Lung (tissue), 16 donors: Measurements from ENCODE around the gene ZFP91. TPM values are rescaled to one million over a fixed set of nuclear protein-coding genes. Genes with fewer than 3 reads are reported as not detected.

ENCODE experiments used
- ATAC-seq: fragments of 200-7000 bp; cut with Tn5 transposase; one replicate; pipeline ENCODE4 v1.9.1; 2020; ENCODE audit warnings: moderate number of reproducible peaks; ENCODE audit not compliant: insufficient read depth, low FRiP score
- DNase-seq, 3 donors: peaks; one replicate each; pipeline ENCODE4 v3.0.0-alpha.2; 2013 to 2017
- H3K27ac ChIP-seq, 2 donors: one replicate each; pipeline ENCODE4 v1.5.1; 2013; ENCODE audit warnings: mild to moderate bottlenecking in 2 of 2, moderate library complexity in 2 of 2, control low read depth in 1 of 2, inconsistent platforms in 1 of 2, low read depth in 1 of 2, low read length in 1 of 2
- H3K27me3 ChIP-seq, 3 donors: one replicate each; pipeline ENCODE4 v1.5.1; 2013; ENCODE audit warnings: low read length in 2 of 3; ENCODE audit not compliant: control insufficient read depth in 3 of 3, insufficient read depth in 3 of 3
- H3K36me3 ChIP-seq, 4 donors: one replicate each; pipeline ENCODE4 v1.5.1; 2013; ENCODE audit warnings: low read length in 4 of 4, mild to moderate bottlenecking in 1 of 4, moderate library complexity in 1 of 4; ENCODE audit not compliant: control insufficient read depth in 4 of 4, insufficient read depth in 4 of 4
- H3K4me1 ChIP-seq, 5 donors: one replicate each; pipeline ENCODE4 v1.5.1; 2013; ENCODE audit warnings: low read length in 5 of 5, mild to moderate bottlenecking in 2 of 5, moderate library complexity in 1 of 5; ENCODE audit not compliant: control insufficient read depth in 5 of 5, insufficient read depth in 5 of 5
- H3K4me3 ChIP-seq: one replicate; pipeline ENCODE4 v1.5.1; 2013; ENCODE audit warnings: mild to moderate bottlenecking, control low read depth, moderate library complexity
- H3K9ac ChIP-seq, 2 donors: one replicate each; pipeline ENCODE4 v1.5.1; 2013; ENCODE audit warnings: low read length in 2 of 2, control low read depth in 1 of 2; ENCODE audit not compliant: insufficient read depth in 1 of 2
- H3K9me3 ChIP-seq, 4 donors: one replicate each; pipeline ENCODE4 v1.5.1; 2013; ENCODE audit warnings: low read length in 3 of 4, mild to moderate bottlenecking in 1 of 4, moderate library complexity in 1 of 4; ENCODE audit not compliant: control insufficient read depth in 4 of 4, insufficient read depth in 3 of 4
- CTCF ChIP-seq: IDR thresholded peaks from 2 replicates; pipeline ENCODE4 v1.5.1; 2012; ENCODE audit warnings: mild to moderate bottlenecking; ENCODE audit errors: control extremely low read depth, extremely low read depth
- WGBS, 2 donors: extraction: QIAGEN DNeasy Blood & Tissue Kit; methylation state at CpG; one replicate each; pipeline ENCODE4 v1.1.7; 2013; 5-methylcytosine and 5-hydroxymethylcytosine counted together
- long read RNA-seq, 5 donors: transcript quantifications; one replicate each; lab custom pipeline, GENCODE V29; 2026
- polyA plus RNA-seq, 2 donors: library from polyadenylated mRNA; stranded (reverse); fragments of 200-250 nt; gene quantifications; one replicate each; pipeline ENCODE4 v1.2.1, GENCODE V29; 2013
- total RNA-seq, 2 donors: library from RNA; depleted of rRNA in 1 of 2; stranded (reverse); fragments of >200 nt in 1 of 2; gene quantifications; one replicate each; pipeline ENCODE4 v1.2.1, GENCODE V29; 2014 to 2021
- donor health status: control.
- donor health status: control.
- donor health status: Bipolar disorder and iron deficiency.
- donor health status: healthy.
- donor health status: DM: yes; HTN: yes; CAD: no.

ZFP91 gene, protein sequence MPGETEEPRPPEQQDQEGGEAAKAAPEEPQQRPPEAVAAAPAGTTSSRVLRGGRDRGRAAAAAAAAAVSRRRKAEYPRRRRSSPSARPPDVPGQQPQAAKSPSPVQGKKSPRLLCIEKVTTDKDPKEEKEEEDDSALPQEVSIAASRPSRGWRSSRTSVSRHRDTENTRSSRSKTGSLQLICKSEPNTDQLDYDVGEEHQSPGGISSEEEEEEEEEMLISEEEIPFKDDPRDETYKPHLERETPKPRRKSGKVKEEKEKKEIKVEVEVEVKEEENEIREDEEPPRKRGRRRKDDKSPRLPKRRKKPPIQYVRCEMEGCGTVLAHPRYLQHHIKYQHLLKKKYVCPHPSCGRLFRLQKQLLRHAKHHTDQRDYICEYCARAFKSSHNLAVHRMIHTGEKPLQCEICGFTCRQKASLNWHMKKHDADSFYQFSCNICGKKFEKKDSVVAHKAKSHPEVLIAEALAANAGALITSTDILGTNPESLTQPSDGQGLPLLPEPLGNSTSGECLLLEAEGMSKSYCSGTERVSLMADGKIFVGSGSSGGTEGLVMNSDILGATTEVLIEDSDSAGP
- 10 to 100 TPM; 39.1 to 47.0 TPM for total RNA-seq
- 10 to 100 TPM; 11.1 to 23.4 TPM for polyA plus RNA-seq
- long read RNA-seq, donor 1, full-length matches to known transcripts: 3 of 3 reads
- long read RNA-seq, donor 1, partial matches to known transcripts: 0 of 3 reads
- long read RNA-seq, donor 1, other reads (novel, unspliced or antisense): 0 of 3 reads
- long read RNA-seq, donor 2, full-length matches to known transcripts: 2 of 11 reads
- long read RNA-seq, donor 2, partial matches to known transcripts: 9 of 11 reads
- long read RNA-seq, donor 2, other reads (novel, unspliced or antisense): 0 of 11 reads
- long read RNA-seq, donor 3, full-length matches to known transcripts: 2 of 2 reads
- long read RNA-seq, donor 3, partial matches to known transcripts: 0 of 2 reads
- long read RNA-seq, donor 3, other reads (novel, unspliced or antisense): 0 of 2 reads
- long read RNA-seq, donor 4, full-length matches to known transcripts: 1 of 1 reads
- long read RNA-seq, donor 4, partial matches to known transcripts: 0 of 1 reads
- long read RNA-seq, donor 4, other reads (novel, unspliced or antisense): 0 of 1 reads
- long read RNA-seq, donor 5, full-length matches to known transcripts: 3 of 29 reads
- long read RNA-seq, donor 5, partial matches to known transcripts: 26 of 29 reads
- long read RNA-seq, donor 5, other reads (novel, unspliced or antisense): 0 of 29 reads

DNA sequence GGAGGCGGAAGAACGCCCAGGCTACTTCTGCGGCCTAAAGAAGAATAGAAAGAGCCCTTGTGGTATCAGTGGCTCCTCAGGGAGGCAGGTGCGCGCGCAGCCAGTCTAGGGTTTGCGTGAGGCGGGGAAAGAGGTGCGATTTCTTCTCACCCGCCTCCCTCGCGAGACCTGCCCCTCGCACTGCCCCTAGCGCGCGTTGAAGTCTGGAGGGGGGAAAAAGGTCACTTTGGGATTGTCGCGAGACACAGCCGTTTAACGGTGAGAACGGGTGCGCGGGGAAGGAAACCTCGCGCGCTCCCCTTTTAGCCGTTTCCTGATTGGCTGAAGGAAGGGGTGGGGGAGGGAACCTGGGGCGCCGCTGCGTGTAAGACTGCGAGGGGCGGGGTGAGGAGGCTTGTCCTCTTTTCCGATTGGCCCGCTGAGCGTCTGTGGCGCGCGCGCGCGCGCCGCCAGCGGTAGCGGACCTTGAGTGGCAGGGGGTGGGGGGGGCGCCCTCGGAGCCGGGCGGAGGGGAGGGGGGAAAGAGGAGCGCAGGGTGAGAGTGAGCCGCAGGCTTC lies at the start of gene ZFP91:
Gene ZFP91, plus strand, starts transcription at position 429 of the 557 bp plus-strand sequence. CDS start 219 bp downstream, outside the sequence.
- peak within 1 kb of the TSS; percentile 90 for H3K4me3 ChIP-seq
- peak within 1 kb of the TSS; percentile 100 for H3K27ac ChIP-seq
- peaks cover 6 to 26% (median 10%) of the 10 kb centered on the region in 5 donors for H3K4me1 ChIP-seq
- no peaks in the 10 kb centered on the region for H3K9me3 ChIP-seq
- ATAC-seq (peak; percentile 83), DNase-seq (peak; percentile 98 to 99 (median 99))
- 0% methylated on average over 29 to 50 of the region's 51 CpGs for WGBS, 2 donors
- TF ChIP-seq CTCF: no peak
- no peaks in the 10 kb centered on the region for H3K36me3 ChIP-seq
- H3K27me3 ChIP-seq: no peaks in the 10 kb centered on the region
- H3K9ac ChIP-seq: peak within 1 kb of the TSS; percentile 97 to 99

DNA sequence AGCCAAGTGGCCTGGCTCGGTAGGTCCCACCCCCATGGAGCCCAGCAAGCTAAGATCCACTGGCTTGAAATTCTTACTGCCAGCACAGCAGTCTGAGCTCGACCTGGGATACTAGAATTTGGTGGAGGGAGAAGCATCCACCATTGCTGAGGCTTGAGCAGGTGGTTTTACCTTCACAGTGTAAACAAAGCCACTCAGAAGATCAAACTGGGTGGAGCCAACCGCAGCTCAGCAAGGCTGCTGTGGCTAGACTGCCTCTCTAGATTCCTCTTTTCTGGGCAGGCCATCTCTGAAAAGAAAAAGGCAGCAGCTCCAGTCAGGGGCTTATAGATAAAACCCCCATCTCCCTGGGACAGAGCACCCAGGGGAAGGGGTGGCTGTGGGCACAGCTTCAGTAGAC lies 48.6 kb upstream of the ZFP91 start:
- Histone ChIP-seq H3K4me3 (no peak overlapping the region), H3K27me3 (no peaks in the 10 kb centered on the region), H3K9me3 (no peaks in the 10 kb centered on the region), H3K27ac (no peak overlapping the region), H3K4me1 (no peaks in the 10 kb centered on the region), H3K36me3 (peaks cover 0 to 17% (median 6%) of the 10 kb centered on the region in 4 donors), H3K9ac (no peak overlapping the region)
- no peak for TF ChIP-seq CTCF
- WGBS, 2 donors: 86 to 88% methylated on average over 3 of the region's 3 CpGs
- no peak for ATAC-seq
- no peak for DNase-seq

- DNase-seq: no peak
- WGBS, 2 donors: 92 to 95% methylated on average over 25 of the region's 25 CpGs
- Histone ChIP-seq H3K36me3 (peaks cover 0 to 17% (median 6%) of the 10 kb centered on the region in 4 donors), H3K4me3 (no peak overlapping the region), H3K4me1 (no peaks in the 10 kb centered on the region), H3K27me3 (no peaks in the 10 kb centered on the region), H3K9me3 (no peaks in the 10 kb centered on the region), H3K9ac (no peak overlapping the region), H3K27ac (no peak overlapping the region)
- no peak for TF ChIP-seq CTCF
- no peak for ATAC-seq
Observed at GRCh38 chr11:58531865-58532341, 47.0 kb upstream of the ZFP91 start.
